HepG2 (cell line): Measurements from ENCODE around the gene FBF1. TPM values are rescaled to one million over a fixed set of nuclear protein-coding genes. Genes with fewer than 3 reads are reported as not detected.
A peak's percentile ranks its signal among the peaks of the same experiment; 100 is the strongest.

Experiments
- ATAC-seq: fragments of 200-7000 bp; cut with Tn5 transposase; 3 replicates; pipeline ENCODE4 v1.9.1; 2020; ENCODE audit warnings: mild to moderate bottlenecking, moderate library complexity
- BruUV-seq: library from RNA; stranded (reverse); fragments of 400-500 nt; replicated peaks from 2 replicates; lab custom pipeline; 2021; lab: Mats Ljungman, UMichigan
- CTCF ChIA-PET: fragments of 300-600 bp; formaldehyde crosslinking; extraction: SDS; loops from one replicate; lab custom pipeline; 2021; ENCODE audit warnings: low total read pairs, inconsistent platforms, low intra/inter-chr PET ratio; lab: Yijun Ruan, JAX
- POLR2A ChIA-PET: fragments of 350-600 bp; sonication (Branson Sonifier 250); formaldehyde crosslinking; loops from one replicate; lab custom pipeline; 2020; ENCODE audit warnings: antibody characterized with exemption, inconsistent platforms; lab: Yijun Ruan, JAX
- DNase-seq: peaks from one replicate; pipeline ENCODE4 v3.0.0-alpha.2; 2015; ENCODE audit warnings: low spot score
- FAIRE-seq: peaks from 3 replicates; lab custom pipeline; 2011; peaks lifted over from hg19 to GRCh38; lab: Jason Lieb, UNC
- H2AFZ ChIP-seq: one replicate; pipeline ENCODE4 v1.6.1; 2011; ENCODE audit warnings: low read length, inconsistent platforms
- H3K27ac ChIP-seq: fragments of 300-600 bp; 3 replicates; pipeline ENCODE4 v1.8.0; 2011; ENCODE audit warnings: mixed run types, mild to moderate bottlenecking, mixed read lengths, low read length, inconsistent platforms; ENCODE audit not compliant: insufficient read depth; ENCODE audit errors: extremely low read length
- H3K27me3 ChIP-seq, 2 experiments: fragments of 200-600 bp in 1 of 2; 2 replicates in 1 of 2; 3 replicates in 1 of 2; pipeline versions ENCODE4 v1.6.0 to v1.8.0; 2011; ENCODE audit warnings: low read length in 2 of 2, mild to moderate bottlenecking in 2 of 2, moderate library complexity in 2 of 2, inconsistent platforms in 1 of 2; ENCODE audit not compliant: insufficient read depth in 2 of 2, control insufficient read depth in 1 of 2
- H3K36me3 ChIP-seq, 2 experiments: fragments of 200-600 bp in 1 of 2; replicated peaks in 1 of 2; 2 replicates in 1 of 2; 3 replicates in 1 of 2; pipeline versions ENCODE4 v1.5.1 to v1.8.0; 2011; ENCODE audit warnings: low read length in 2 of 2, inconsistent platforms in 1 of 2; ENCODE audit not compliant: insufficient read depth in 2 of 2, control insufficient read depth in 1 of 2
- H3K4me1 ChIP-seq: 2 replicates; pipeline ENCODE4 v1.5.1; 2012; ENCODE audit warnings: low read length, inconsistent platforms; ENCODE audit not compliant: insufficient read depth
- H3K4me2 ChIP-seq: 2 replicates; pipeline ENCODE4 v1.6.0; 2011; ENCODE audit warnings: low read depth, low read length, inconsistent platforms
- H3K4me3 ChIP-seq, 3 experiments: fragments of 200-600 bp in 1 of 3; sonication (generic), shearing (Covaris generic) in 1 of 3; replicated peaks in 1 of 3; 2 replicates each; pipeline ENCODE4 v1.5.1; 2011 to 2016; ENCODE audit warnings: low read length in 3 of 3, inconsistent platforms in 2 of 3, low read depth in 2 of 3, mild to moderate bottlenecking in 2 of 3, control low read depth in 1 of 3, mixed read lengths in 1 of 3; ENCODE audit not compliant: insufficient read depth in 1 of 3
- H3K79me2 ChIP-seq: one replicate; pipeline ENCODE4 v1.6.1; 2011; ENCODE audit warnings: low read length, inconsistent platforms; ENCODE audit not compliant: insufficient read depth
- H3K9ac ChIP-seq: 2 replicates; pipeline ENCODE4 v1.6.0; 2011; ENCODE audit warnings: mild to moderate bottlenecking, low read depth, low read length, inconsistent platforms; ENCODE audit not compliant: insufficient read depth
- H3K9me3 ChIP-seq: 2 replicates; pipeline ENCODE4 v1.5.1; 2012; ENCODE audit warnings: mild to moderate bottlenecking, low read length
- H4K20me1 ChIP-seq: 2 replicates; pipeline ENCODE4 v1.6.0; 2011; ENCODE audit warnings: inconsistent platforms, mild to moderate bottlenecking, low read length, moderate library complexity; ENCODE audit not compliant: insufficient read depth
- ARID3A ChIP-seq: IDR thresholded peaks from 2 replicates; pipeline ENCODE4 v1.6.1; 2012; ENCODE audit warnings: low read depth, low read length, improper control_type of control experiment
- CBX5 ChIP-seq: sonication (generic); formaldehyde crosslinking; IDR thresholded peaks from 2 replicates; pipeline ENCODE4 v1.4.0; 2020; ENCODE audit warnings: missing genetic modification reagents, borderline replicate concordance
- CREM ChIP-seq, 2 experiments: sonication (generic) in 1 of 2; formaldehyde crosslinking in 1 of 2; IDR thresholded peaks; 2 replicates each; pipeline versions ENCODE4 v1.4.0 to v1.6.1; 2016 to 2020; ENCODE audit warnings: antibody characterized with exemption in 1 of 2, mild to moderate bottlenecking in 1 of 2, missing genetic modification reagents in 1 of 2
- FOXJ3 ChIP-seq: sonication (generic); formaldehyde crosslinking; IDR thresholded peaks from 2 replicates; pipeline ENCODE4 v1.4.0; 2020; ENCODE audit warnings: missing genetic modification reagents, mild to moderate bottlenecking, borderline replicate concordance
- FOXP4 ChIP-seq: sonication (generic); formaldehyde crosslinking; IDR thresholded peaks from 2 replicates; pipeline ENCODE4 v1.4.0; 2020; ENCODE audit warnings: missing genetic modification reagents
- GATAD2A ChIP-seq: IDR thresholded peaks from 2 replicates; pipeline ENCODE4 v1.6.1; 2016
- MXD1 ChIP-seq: sonication (generic); formaldehyde crosslinking; IDR thresholded peaks from 2 replicates; pipeline ENCODE4 v1.4.0; 2020; ENCODE audit warnings: mild to moderate bottlenecking, missing genetic modification reagents
- PAXIP1 ChIP-seq: sonication (generic); formaldehyde crosslinking; conservative IDR thresholded peaks from 2 replicates; pipeline ENCODE4 v1.4.0; 2020; ENCODE audit warnings: mild to moderate bottlenecking, missing genetic modification reagents, moderate library complexity
- ZBTB20 ChIP-seq: sonication (generic); formaldehyde crosslinking; IDR thresholded peaks from 2 replicates; pipeline ENCODE4 v1.8.1; 2023; ENCODE audit warnings: missing genetic modification reagents, low read depth, mild to moderate bottlenecking, borderline replicate concordance
- ZNF510 ChIP-seq: sonication (generic); formaldehyde crosslinking; IDR thresholded peaks from 2 replicates; pipeline ENCODE4 v1.4.0; 2020; ENCODE audit warnings: low read depth, mild to moderate bottlenecking, missing genetic modification reagents
- ZNF607 ChIP-seq: sonication (generic); formaldehyde crosslinking; IDR thresholded peaks from 2 replicates; pipeline ENCODE4 v1.5.1; 2020; ENCODE audit warnings: missing genetic modification reagents, mild to moderate bottlenecking, borderline replicate concordance
- ZNF841 ChIP-seq: sonication (generic); formaldehyde crosslinking; IDR thresholded peaks from 2 replicates; pipeline ENCODE4 v1.8.1; 2023; ENCODE audit warnings: missing genetic modification reagents, borderline replicate concordance
- WGBS: methylation state at CpG from one replicate; pipeline ENCODE4 v1.1.6; 2017; ENCODE audit warnings: low lambda C conversion rate; 5-methylcytosine and 5-hydroxymethylcytosine counted together
- in situ Hi-C: cut with HindIII; loops from 2 replicates; pipeline ENCODE4 v1.10.0; 2017; ENCODE audit warnings: low pct_unique_long_range_greater_than_20kb; ENCODE audit not compliant: extremely low pct_ligation_motif_present
- intact Hi-C: fragments of 100-400 bp; cut with micrococcal nuclease; formaldehyde crosslinking; loops from one replicate; pipeline ENCODE4 v1.10.0; 2022; ENCODE audit not compliant: unreplicated experiment
- polyA plus RNA-seq, 8 experiments: library from polyadenylated mRNA; depleted of rRNA in 3 of 8; stranded (reverse) in 7 of 8; unstranded in 1 of 8; fragments of >200 nt; fragmentation: Illumina TruSeq in 4 of 8; extraction: Trizol in 4 of 8; gene quantifications; 2 replicates each; pipeline versions ENCODE4 v1.2.1 to v1.2.3, GENCODE V29; 2011 to 2016; ENCODE audit warnings: low read depth in 4 of 8, missing spikeins in 1 of 8, mixed read lengths in 1 of 8; ENCODE audit not compliant: insufficient read depth in 1 of 8
- total RNA-seq, 5 experiments: library from RNA; depleted of rRNA; stranded (reverse); fragments of >200 nt; fragmentation: Illumina TruSeq; extraction: Trizol; gene quantifications; 2 replicates each; pipeline ENCODE4 v1.2.3, GENCODE V29; 2016; ENCODE audit warnings: low read depth in 1 of 5

FBF1 gene
- total and polyA plus RNA-seq, 2 of the 13 experiments (the other 11 are each of a cell fraction or from before 2014, with no cell fraction given), result 2.4 to 8.1 TPM

GRCh38 chr17:75970011-75970523, 29.2 kb upstream of the FBF1 start:
- ChIA-PET CTCF (no interaction called here), POLR2A (interaction anchor here (1.2 to 1.4 kb wide), 2 partner anchors 10 to 31 kb away, joined by 3 to 4 read pairs; partner anchors contain the start of gene CDK3)
- FAIRE-seq (no peak), DNase-seq (no peak), ATAC-seq (peak; percentile 60)
- peaks cover 61% of the 10 kb centered on the region for H3K4me1 ChIP-seq
- peaks cover 73% of the 10 kb centered on the region for H3K79me2 ChIP-seq
- in situ Hi-C loops, result no loop called here
- 78% methylated on average over 4 of the region's 4 CpGs for WGBS
- no peak overlapping the region for H3K4me3 ChIP-seq
- H3K9ac ChIP-seq, result no peak overlapping the region
- peaks cover 16 to 59% of the 10 kb centered on the region in 2 experiments for H3K36me3 ChIP-seq
- H3K27ac ChIP-seq, result peak overlapping the region; percentile 2
- H3K4me2 ChIP-seq, result no peak overlapping the region
- no TSS peak for BruUV-seq
- no peaks in the 10 kb centered on the region for H3K27me3 ChIP-seq
- intact Hi-C loops, result no loop called here
- no peaks in the 10 kb centered on the region for H3K9me3 ChIP-seq
- no peak overlapping the region for H2AFZ ChIP-seq
- peaks cover 35% of the 10 kb centered on the region for H4K20me1 ChIP-seq
- TF ChIP-seq CREM (IDR thresholded peaks at IDR 0.05) (no peak), CREM (CRISPR knock-in tag; IDR thresholded peaks at IDR 0.05) (no peak), ZNF841 (no peak), ARID3A (no peak), FOXP4 (CRISPR knock-in tag) (peak; percentile 24; the same call in 1 of the 2 replicates), PAXIP1 (peak; percentile 15; the same call in 1 of the 2 replicates), MXD1 (CRISPR knock-in tag) (no peak), GATAD2A (CRISPR knock-in tag) (peak; percentile 24; the same call in 1 of the 2 replicates), ZNF607 (CRISPR knock-in tag) (0 out of 2 replicates have a peak, but pooled peaks have one; percentile 19), ZBTB20 (CRISPR knock-in tag) (no peak), CBX5 (CRISPR knock-in tag) (0 out of 2 replicates have a peak, but pooled peaks have one; percentile 29), ZNF510 (no peak), FOXJ3 (no peak)
